C4-2B (cell line): ENCODE measurements around the gene DHX58.

ENCODE experiments used
- ZFX ChIP-seq: fragments of 450-650 bp; IDR thresholded peaks from 2 replicates; pipeline ENCODE4 v1.6.1; 2017
- TF ChIP-seq, protein P1 (sequence below): fragments of 450-650 bp; conservative IDR thresholded peaks from 2 replicates; pipeline ENCODE4 v1.5.1; 2017; ENCODE audit warnings: mild to moderate bottlenecking

DNA sequence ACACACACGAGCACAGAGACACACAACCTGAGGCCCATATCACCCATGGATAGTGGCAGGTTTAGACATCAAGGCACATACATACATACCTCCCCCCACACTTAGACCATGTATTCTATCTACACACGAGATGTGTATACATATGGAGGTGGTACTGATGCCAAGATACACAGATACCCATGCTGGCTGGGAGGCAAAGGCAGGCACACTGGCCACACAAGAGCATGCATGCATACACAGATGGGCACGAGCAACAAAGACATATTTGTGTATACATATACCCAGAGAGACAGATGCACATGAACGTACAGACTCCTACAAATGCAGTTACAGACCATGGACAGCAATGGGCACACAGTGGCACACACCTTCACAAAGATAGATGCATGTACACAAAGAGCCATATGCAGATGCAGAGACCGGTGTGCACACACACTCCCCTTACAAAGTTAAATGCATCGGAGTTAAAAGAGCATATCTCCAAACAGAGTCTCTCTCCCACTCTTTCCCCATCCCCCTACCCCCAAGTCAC is 60.1 kb downstream of the DHX58 start:
- TF ChIP-seq, protein P1, sequence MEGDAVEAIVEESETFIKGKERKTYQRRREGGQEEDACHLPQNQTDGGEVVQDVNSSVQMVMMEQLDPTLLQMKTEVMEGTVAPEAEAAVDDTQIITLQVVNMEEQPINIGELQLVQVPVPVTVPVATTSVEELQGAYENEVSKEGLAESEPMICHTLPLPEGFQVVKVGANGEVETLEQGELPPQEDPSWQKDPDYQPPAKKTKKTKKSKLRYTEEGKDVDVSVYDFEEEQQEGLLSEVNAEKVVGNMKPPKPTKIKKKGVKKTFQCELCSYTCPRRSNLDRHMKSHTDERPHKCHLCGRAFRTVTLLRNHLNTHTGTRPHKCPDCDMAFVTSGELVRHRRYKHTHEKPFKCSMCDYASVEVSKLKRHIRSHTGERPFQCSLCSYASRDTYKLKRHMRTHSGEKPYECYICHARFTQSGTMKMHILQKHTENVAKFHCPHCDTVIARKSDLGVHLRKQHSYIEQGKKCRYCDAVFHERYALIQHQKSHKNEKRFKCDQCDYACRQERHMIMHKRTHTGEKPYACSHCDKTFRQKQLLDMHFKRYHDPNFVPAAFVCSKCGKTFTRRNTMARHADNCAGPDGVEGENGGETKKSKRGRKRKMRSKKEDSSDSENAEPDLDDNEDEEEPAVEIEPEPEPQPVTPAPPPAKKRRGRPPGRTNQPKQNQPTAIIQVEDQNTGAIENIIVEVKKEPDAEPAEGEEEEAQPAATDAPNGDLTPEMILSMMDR = no peak
- TF ChIP-seq ZFX = no peak
